ENCODE measurements around the gene CAB39L. TPM values are rescaled to one million over a fixed set of nuclear protein-coding genes. Genes with fewer than 3 reads are reported as not detected.
"Not testable (repeated sequence)": the region's sequence is repeated elsewhere in the genome, so short reads cannot be mapped to it uniquely, and the experiment has no call there.

Gene CAB39L
- total RNA-seq, 1 donor from 2014 or later = 83.6 TPM

- ATAC-seq (no peak), DNase-seq (ENCODE audit: low spot score) (no peak)
- intact Hi-C loops (cut with DNase I) = loop anchor here (5.0 to 10.0 kb wide), 2 partner anchors 134 to 302 kb away; no protein-coding TSS in a partner anchor
These were observed 141.0 kb downstream of the CAB39L start for GRCh38 chr13:49302817-49303216.

GRCh38 chr13:49302222-49302621 is 141.6 kb downstream of the CAB39L start:
- intact Hi-C loops (cut with DNase I) = loop anchor here (5.0 to 10.0 kb wide), 2 partner anchors 135 to 303 kb away; no protein-coding TSS in a partner anchor
- no peak for DNase-seq (ENCODE audit: low spot score)
- ATAC-seq = no peak

- ATAC-seq = peak; percentile 73
- intact Hi-C loops (cut with DNase I) = loop anchor here (5.0 to 10.0 kb wide), 2 partner anchors 136 to 304 kb away; no protein-coding TSS in a partner anchor
- DNase-seq (ENCODE audit: low spot score) = peak; percentile 72
These were observed 142.9 kb downstream of the CAB39L start for GRCh38 chr13:49300739-49301589.

- DNase-seq (ENCODE audit: low spot score) (no peak), ATAC-seq (peak; percentile 3)
- intact Hi-C loops (cut with DNase I) = loop anchor here (5.0 to 10.0 kb wide), 2 partner anchors 137 to 305 kb away; no protein-coding TSS in a partner anchor
These were observed 143.6 kb downstream of the CAB39L start for GRCh38 chr13:49300276-49300675.

- DNase-seq (ENCODE audit: low spot score) (peak; percentile 67), ATAC-seq (peak; percentile 73)
- intact Hi-C loops (cut with DNase I) = no loop called here
These were observed 144.8 kb downstream of the CAB39L start for GRCh38 chr13:49298903-49299605.

GRCh38 chr13:49298416-49298815 is 145.4 kb downstream of the CAB39L start:
- no peak for ATAC-seq
- intact Hi-C loops (cut with DNase I) = no loop called here

GRCh38 chr13:49297338-49297737 is 146.5 kb downstream of the CAB39L start:
- ATAC-seq (no peak), DNase-seq (ENCODE audit: low spot score) (peak; percentile 63)
- intact Hi-C loops (cut with DNase I) = no loop called here

More at GRCh38 chr13:49298416-49298815, 145.4 kb downstream of the CAB39L start:
- DNase-seq (ENCODE audit: low spot score) = no peak

GRCh38 chr13:49296659-49297058 is 147.2 kb downstream of the CAB39L start:
- no peak for DNase-seq (ENCODE audit: low spot score)
- intact Hi-C loops (cut with DNase I) = no loop called here
- no peak for ATAC-seq

- DNase-seq (ENCODE audit: low spot score) (no peak), ATAC-seq (no peak)
- intact Hi-C loops (cut with DNase I) = no loop called here
These were observed 148.6 kb downstream of the CAB39L start for GRCh38 chr13:49295244-49295643.

- ATAC-seq; intact Hi-C loops (cut with DNase I): not testable (repeated sequence)
These were observed 149.1 kb downstream of the CAB39L start for GRCh38 chr13:49294723-49295122.

GRCh38 chr13:49292742-49293486 is 150.9 kb downstream of the CAB39L start:
- intact Hi-C loops (cut with DNase I) = no loop called here
- DNase-seq (ENCODE audit: low spot score) (peak; percentile 75), ATAC-seq (peak; percentile 79)

More at GRCh38 chr13:49294723-49295122, 149.1 kb downstream of the CAB39L start:
- DNase-seq (ENCODE audit: low spot score) = not testable (repeated sequence)

GRCh38 chr13:49288458-49288857 is 155.4 kb downstream of the CAB39L start:
- no peak for DNase-seq (ENCODE audit: low spot score)
- no peak for ATAC-seq
- intact Hi-C loops (cut with DNase I) = no loop called here

GRCh38 chr13:49287995-49288394 is 155.9 kb downstream of the CAB39L start:
- intact Hi-C loops (cut with DNase I) = no loop called here
- DNase-seq (ENCODE audit: low spot score) = no peak
- ATAC-seq = no peak

- DNase-seq (ENCODE audit: low spot score) (no peak), ATAC-seq (no peak)
- intact Hi-C loops (cut with DNase I) = no loop called here
These were observed 164.0 kb downstream of the CAB39L start for GRCh38 chr13:49279885-49280284.

- ATAC-seq (no peak), DNase-seq (ENCODE audit: low spot score) (no peak)
- intact Hi-C loops (cut with DNase I) = no loop called here
These were observed 164.8 kb downstream of the CAB39L start for GRCh38 chr13:49279112-49279511.

GRCh38 chr13:49278211-49278610 is 165.7 kb downstream of the CAB39L start:
- ATAC-seq = no peak
- DNase-seq (ENCODE audit: low spot score) = no peak
- intact Hi-C loops (cut with DNase I) = no loop called here

- intact Hi-C loops (cut with DNase I) = no loop called here
These were observed 171.6 kb downstream of the CAB39L start for GRCh38 chr13:49272296-49272695.

GRCh38 chr13:49271264-49271663 is 172.6 kb downstream of the CAB39L start:
- intact Hi-C loops (cut with DNase I) = no loop called here
- ATAC-seq = no peak
- no peak for DNase-seq (ENCODE audit: low spot score)

More at GRCh38 chr13:49272296-49272695, 171.6 kb downstream of the CAB39L start:
- DNase-seq (ENCODE audit: low spot score) = no peak
- peak; percentile 67 for ATAC-seq

- intact Hi-C loops (cut with DNase I) = no loop called here
- no peak for DNase-seq (ENCODE audit: low spot score)
- ATAC-seq = no peak
These were observed 178.0 kb downstream of the CAB39L start for GRCh38 chr13:49265822-49266221.

Data from sciatic nerve (tissue), 2 donors.